HAP-1 (cell line): ENCODE data around the gene MYOCD.

ENCODE experiments used
- DNase-seq, 2 experiments: peaks; one replicate each; pipeline ENCODE4 v3.0.0-alpha.2; 2016 to 2020; ENCODE audit warnings: low spot score in 2 of 2
- H3K27me3 ChIP-seq: fragments of 250-450 bp; sonication (Bioruptor Pico); 2 replicates; pipeline ENCODE4 v1.5.1; 2020; ENCODE audit warnings: low read depth, mild to moderate bottlenecking, moderate library complexity
- H3K36me3 ChIP-seq: fragments of 250-450 bp; sonication (Bioruptor Pico); replicated peaks from 2 replicates; pipeline ENCODE4 v1.5.1; 2020; ENCODE audit warnings: mild to moderate bottlenecking
- H3K4me1 ChIP-seq: fragments of 250-450 bp; sonication (Bioruptor Pico); 2 replicates; pipeline ENCODE4 v1.5.1; 2020; ENCODE audit warnings: mild to moderate bottlenecking
- H3K4me3 ChIP-seq: fragments of 250-450 bp; sonication (Bioruptor Pico); 2 replicates; pipeline ENCODE4 v1.5.1; 2020; ENCODE audit warnings: mild to moderate bottlenecking, moderate library complexity
- H3K9me3 ChIP-seq: fragments of 250-450 bp; sonication (Bioruptor Pico); 2 replicates; pipeline ENCODE4 v1.5.1; 2020; ENCODE audit warnings: mild to moderate bottlenecking, moderate library complexity
- in situ Hi-C: fragments of 300-500 bp; cut with MboI; formaldehyde crosslinking; loops from 3 replicates; pipeline ENCODE4 v1.14.3; 2020; ENCODE audit warnings: low sequenced_read_pairs, inconsistent platforms, mixed read lengths

MYOCD gene

GRCh38 chr17:12789075-12789480, 123.4 kb downstream of the MYOCD start:
- in situ Hi-C loops = no loop called here
- DNase-seq = peak in 1 of 2 experiments; percentile 74
- no peaks in the 10 kb centered on the region for H3K4me1 ChIP-seq
- H3K4me3 ChIP-seq = peak overlapping the region; percentile 52; the same call in 1 of the 2 replicates
- no peaks in the 10 kb centered on the region for H3K36me3 ChIP-seq
- H3K9me3 ChIP-seq = no peaks in the 10 kb centered on the region
- no peaks in the 10 kb centered on the region; the same call in 1 of the 2 replicates for H3K27me3 ChIP-seq

GRCh38 chr17:12789481-12790248, 124.0 kb downstream of the MYOCD start, which contains the start of gene ARHGAP44:
Gene ARHGAP44, plus strand, starts transcription at chr17:12789498. Its CDS starts 341 bp downstream, at chr17:12789839.
- in situ Hi-C loops = no loop called here
- Histone ChIP-seq H3K4me3 (peak within 1 kb of the TSS; percentile 52), H3K4me1 (no peaks in the 10 kb centered on the region), H3K9me3 (no peaks in the 10 kb centered on the region), H3K27me3 (no peaks in the 10 kb centered on the region; the same call in 1 of the 2 replicates), H3K36me3 (no peaks in the 10 kb centered on the region)
- peak; percentile 20 to 21 for DNase-seq

DNA sequence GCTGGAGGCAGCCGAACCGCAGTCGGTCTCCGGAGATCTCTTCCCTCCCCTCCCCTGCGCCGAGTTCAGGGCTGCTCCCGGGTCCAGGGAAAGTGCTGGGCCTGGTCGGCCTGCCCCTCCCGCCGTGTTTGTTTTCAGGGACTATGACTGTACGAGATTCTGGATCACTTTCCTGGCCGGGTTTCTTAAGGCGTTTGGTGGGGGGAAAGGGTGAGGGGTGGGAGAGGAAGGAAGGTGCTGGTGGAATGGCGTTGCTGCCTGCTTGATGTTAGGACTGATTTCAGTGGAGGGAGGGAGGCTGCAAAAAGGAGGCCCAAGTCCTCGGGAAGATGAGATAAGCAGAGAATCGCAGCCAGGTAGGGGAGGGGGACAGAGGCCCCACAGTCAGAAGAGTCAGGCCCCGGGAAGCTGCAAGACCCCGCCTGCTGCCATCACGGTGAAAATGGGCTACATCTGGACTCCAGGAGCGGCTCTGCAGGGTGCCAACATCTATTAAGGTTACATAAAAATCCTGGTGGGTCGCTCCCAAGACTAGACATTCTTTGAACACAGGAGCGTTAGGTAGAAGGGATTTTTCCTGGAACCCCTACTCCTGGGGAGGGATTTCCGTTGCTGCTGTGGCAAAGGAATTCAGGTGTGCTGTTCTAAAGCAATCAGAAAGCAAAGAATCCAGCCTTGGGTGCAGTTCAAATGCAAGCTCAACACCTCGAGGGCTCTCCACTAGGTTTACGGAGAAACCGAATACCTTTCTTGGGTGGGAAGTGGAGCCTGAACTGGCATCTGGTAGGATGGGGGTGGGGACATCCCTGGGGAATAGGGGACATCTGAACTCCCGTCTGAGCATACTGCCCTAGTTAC, 124.8 kb downstream of the MYOCD start:
- Histone ChIP-seq H3K4me3 (peak overlapping the region; percentile 52), H3K27me3 (no peaks in the 10 kb centered on the region; the same call in 1 of the 2 replicates), H3K36me3 (no peaks in the 10 kb centered on the region), H3K4me1 (no peaks in the 10 kb centered on the region), H3K9me3 (no peaks in the 10 kb centered on the region)
- peak in 1 of 2 experiments; percentile 7 for DNase-seq
- in situ Hi-C loops = no loop called here

GRCh38 chr17:12794919-12795532, 129.3 kb downstream of the MYOCD start:
- no peaks in the 10 kb centered on the region for H3K27me3 ChIP-seq
- H3K9me3 ChIP-seq = no peaks in the 10 kb centered on the region
- no peaks in the 10 kb centered on the region for H3K4me1 ChIP-seq
- no peaks in the 10 kb centered on the region for H3K36me3 ChIP-seq
- H3K4me3 ChIP-seq = no peak overlapping the region
- DNase-seq = no peak
- in situ Hi-C loops = no loop called here

GRCh38 chr17:12800855-12801365, 135.2 kb downstream of the MYOCD start:
- Histone ChIP-seq H3K4me3 (no peak overlapping the region), H3K4me1 (no peaks in the 10 kb centered on the region), H3K27me3 (no peaks in the 10 kb centered on the region), H3K9me3 (no peaks in the 10 kb centered on the region), H3K36me3 (no peaks in the 10 kb centered on the region)
- in situ Hi-C loops = no loop called here
- peak in 1 of 2 experiments; percentile 49 for DNase-seq

GRCh38 chr17:12806630-12807029, 140.9 kb downstream of the MYOCD start:
- Histone ChIP-seq H3K4me1 (no peaks in the 10 kb centered on the region), H3K4me3 (no peak overlapping the region), H3K27me3 (no peaks in the 10 kb centered on the region), H3K9me3 (no peaks in the 10 kb centered on the region), H3K36me3 (no peaks in the 10 kb centered on the region)
- in situ Hi-C loops = no loop called here
- no peak for DNase-seq

DNA sequence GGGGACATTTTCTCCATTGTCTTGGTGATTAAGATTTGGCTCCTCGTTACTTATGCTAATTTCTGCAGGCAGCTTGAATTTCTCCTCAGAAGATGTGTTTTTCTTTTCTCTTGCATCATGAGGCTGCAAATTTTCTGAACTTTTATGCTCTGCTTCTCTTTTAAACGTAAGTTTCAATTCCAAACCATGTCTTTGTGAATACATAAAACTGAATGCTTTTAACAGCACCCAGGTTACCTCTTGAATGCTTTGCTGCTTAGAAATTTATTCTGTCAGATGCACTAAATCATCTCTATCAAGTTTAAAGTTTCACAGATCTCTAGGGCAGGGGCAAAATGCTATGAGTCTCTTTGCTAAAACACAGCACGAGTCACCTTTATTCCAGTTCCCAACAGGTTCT, 143.0 kb downstream of the MYOCD start:
- H3K36me3 ChIP-seq = no peaks in the 10 kb centered on the region
- H3K9me3 ChIP-seq = no peaks in the 10 kb centered on the region
- DNase-seq = no peak
- H3K4me1 ChIP-seq = no peaks in the 10 kb centered on the region
- in situ Hi-C loops = no loop called here
- no peak overlapping the region for H3K4me3 ChIP-seq
- no peaks in the 10 kb centered on the region for H3K27me3 ChIP-seq

DNA sequence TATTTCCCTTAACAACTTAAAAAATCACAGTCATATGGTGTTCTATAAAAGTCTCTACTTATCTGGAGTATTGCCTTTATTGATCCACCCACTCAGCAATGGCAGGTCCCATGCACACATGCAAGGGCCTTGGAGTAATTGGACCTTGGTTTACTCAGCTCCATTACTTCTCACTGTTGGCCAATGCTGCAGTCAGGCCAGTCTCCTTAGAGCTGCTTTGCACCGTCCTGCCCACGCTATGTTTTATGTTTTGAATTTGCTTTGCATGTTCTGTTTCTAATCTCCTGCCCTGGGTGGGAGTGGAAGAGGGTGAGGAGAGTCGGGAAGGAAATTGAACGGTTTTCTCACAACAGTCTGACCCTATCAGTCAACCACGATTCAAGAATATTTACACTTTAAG, 147.2 kb downstream of the MYOCD start:
- no peaks in the 10 kb centered on the region for H3K9me3 ChIP-seq
- H3K4me3 ChIP-seq = no peak overlapping the region
- no peak for DNase-seq
- no peaks in the 10 kb centered on the region for H3K27me3 ChIP-seq
- in situ Hi-C loops = no loop called here
- no peaks in the 10 kb centered on the region for H3K4me1 ChIP-seq
- no peaks in the 10 kb centered on the region for H3K36me3 ChIP-seq

GRCh38 chr17:12813664-12814063, 148.0 kb downstream of the MYOCD start:
- DNase-seq = no peak
- in situ Hi-C loops = no loop called here
- H3K9me3 ChIP-seq = no peaks in the 10 kb centered on the region

GRCh38 chr17:12814718-12815117, 149.0 kb downstream of the MYOCD start:
- no peaks in the 10 kb centered on the region for H3K36me3 ChIP-seq
- in situ Hi-C loops = no loop called here
- no peak for DNase-seq
- H3K4me1 ChIP-seq = no peaks in the 10 kb centered on the region
- no peak overlapping the region for H3K4me3 ChIP-seq
- no peaks in the 10 kb centered on the region for H3K27me3 ChIP-seq
- no peaks in the 10 kb centered on the region for H3K9me3 ChIP-seq

More at GRCh38 chr17:12813664-12814063, 148.0 kb downstream of the MYOCD start:
- no peaks in the 10 kb centered on the region for H3K36me3 ChIP-seq
- H3K4me3 ChIP-seq = no peak overlapping the region
- no peaks in the 10 kb centered on the region for H3K4me1 ChIP-seq
- no peaks in the 10 kb centered on the region for H3K27me3 ChIP-seq

- Histone ChIP-seq H3K9me3 (no peaks in the 10 kb centered on the region), H3K4me3 (no peak overlapping the region), H3K4me1 (no peaks in the 10 kb centered on the region), H3K27me3 (no peaks in the 10 kb centered on the region), H3K36me3 (no peaks in the 10 kb centered on the region)
- DNase-seq = no peak
- in situ Hi-C loops = no loop called here
Measured at GRCh38 chr17:12815642-12816141, 150.0 kb downstream of the MYOCD start.
